Suprapubic skin (tissue), 4 donors: ENCODE measurements around the gene DAB1.

ENCODE experiments used
- POLR2A ChIP-seq, 2 donors: fragments of 450-650 bp; IDR thresholded peaks; one replicate each; pipeline ENCODE4 v1.6.1; 2017; ENCODE audit warnings: antibody characterized with exemption in 2 of 2, mild to moderate bottlenecking in 2 of 2, moderate library complexity in 2 of 2
- POLR2AphosphoS5 ChIP-seq, 3 donors: sonication (generic); formaldehyde crosslinking; IDR thresholded peaks; one replicate each; pipeline ENCODE4 v1.6.1; 2017; ENCODE audit warnings: antibody characterized with exemption in 3 of 3
- TF ChIP-seq, protein P1 (sequence below), 2 donors: fragments of 200-600 bp in 1 of 2; fragments of 450-650 bp in 1 of 2; sonication (generic) in 1 of 2; IDR thresholded peaks; one replicate each; pipeline ENCODE4 v1.5.1; 2016 to 2019; ENCODE audit warnings: antibody characterized with exemption in 2 of 2, mild to moderate bottlenecking in 1 of 2, moderate library complexity in 1 of 2

DNA sequence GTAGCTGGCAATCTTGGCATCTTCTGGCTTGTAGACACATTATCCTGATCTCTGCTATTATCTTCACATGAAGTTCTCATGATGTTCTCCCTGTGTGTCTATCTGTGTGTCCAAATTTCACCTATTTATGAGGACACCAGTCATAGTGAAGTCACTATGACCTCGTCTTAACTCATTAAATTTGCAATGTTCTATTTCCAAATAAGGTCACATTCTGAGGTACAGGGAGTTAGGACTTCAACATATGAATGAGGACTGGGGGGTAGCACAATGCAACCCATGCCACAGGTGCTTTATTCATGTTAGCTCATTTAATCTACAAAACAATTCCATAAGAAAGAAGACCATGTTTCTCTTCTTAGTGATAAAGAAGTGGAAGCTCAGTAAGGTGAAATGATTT is 251.8 kb downstream of the DAB1 start:
- TF ChIP-seq, protein P1, sequence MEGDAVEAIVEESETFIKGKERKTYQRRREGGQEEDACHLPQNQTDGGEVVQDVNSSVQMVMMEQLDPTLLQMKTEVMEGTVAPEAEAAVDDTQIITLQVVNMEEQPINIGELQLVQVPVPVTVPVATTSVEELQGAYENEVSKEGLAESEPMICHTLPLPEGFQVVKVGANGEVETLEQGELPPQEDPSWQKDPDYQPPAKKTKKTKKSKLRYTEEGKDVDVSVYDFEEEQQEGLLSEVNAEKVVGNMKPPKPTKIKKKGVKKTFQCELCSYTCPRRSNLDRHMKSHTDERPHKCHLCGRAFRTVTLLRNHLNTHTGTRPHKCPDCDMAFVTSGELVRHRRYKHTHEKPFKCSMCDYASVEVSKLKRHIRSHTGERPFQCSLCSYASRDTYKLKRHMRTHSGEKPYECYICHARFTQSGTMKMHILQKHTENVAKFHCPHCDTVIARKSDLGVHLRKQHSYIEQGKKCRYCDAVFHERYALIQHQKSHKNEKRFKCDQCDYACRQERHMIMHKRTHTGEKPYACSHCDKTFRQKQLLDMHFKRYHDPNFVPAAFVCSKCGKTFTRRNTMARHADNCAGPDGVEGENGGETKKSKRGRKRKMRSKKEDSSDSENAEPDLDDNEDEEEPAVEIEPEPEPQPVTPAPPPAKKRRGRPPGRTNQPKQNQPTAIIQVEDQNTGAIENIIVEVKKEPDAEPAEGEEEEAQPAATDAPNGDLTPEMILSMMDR (IDR thresholded peaks at IDR 0.05), result no peak
- no peak for TF ChIP-seq POLR2AphosphoS5 (IDR thresholded peaks at IDR 0.05)
- no peak for TF ChIP-seq POLR2A (IDR thresholded peaks at IDR 0.05)
